A673 (cell line): ENCODE results near the gene ADAM12. TPM values are rescaled to one million over a fixed set of nuclear protein-coding genes. Genes with fewer than 3 reads are reported as not detected.

ENCODE experiments used
- BruUV-seq: library from RNA; stranded (reverse); fragments of 400-500 nt; replicated peaks from 2 replicates; lab custom pipeline; 2021; lab: Mats Ljungman, UMichigan
- CTCF ChIA-PET: fragments of 300-600 bp; sonication (Branson Sonifier 250); formaldehyde crosslinking; loops from one replicate; lab custom pipeline; 2022; ENCODE audit warnings: antibody characterized with exemption; lab: Charles Lee
- POLR2A ChIA-PET: fragments of 300-600 bp; sonication (Branson Sonifier 250); formaldehyde crosslinking; loops from one replicate; lab custom pipeline; 2022; ENCODE audit warnings: antibody characterized with exemption; ENCODE audit not compliant: low non-redundant PET; lab: Charles Lee
- DNase-seq: peaks from one replicate; pipeline ENCODE4 v3.0.0-alpha.2; 2015; ENCODE audit warnings: low spot score
- H3K27ac ChIP-seq: fragments of 200-600 bp; sonication (generic); 2 replicates; pipeline ENCODE4 v1.5.1; 2016; ENCODE audit warnings: mixed run types, low read depth, mild to moderate bottlenecking, mixed read lengths, antibody characterized with exemption, low read length; ENCODE audit not compliant: poor library complexity, severe bottlenecking
- H3K27me3 ChIP-seq: fragments of 200-600 bp; sonication (generic); replicated peaks from 2 replicates; pipeline ENCODE4 v1.6.1; 2017; ENCODE audit warnings: mixed run types, low read depth, mild to moderate bottlenecking, mixed read lengths, antibody characterized with exemption, low read length; ENCODE audit not compliant: insufficient read depth, poor library complexity
- H3K36me3 ChIP-seq: fragments of 200-600 bp; sonication (generic); 2 replicates; pipeline ENCODE4 v1.6.1; 2016; ENCODE audit warnings: mixed run types, mild to moderate bottlenecking, mixed read lengths, antibody characterized with exemption, low read length; ENCODE audit not compliant: insufficient read depth, poor library complexity, severe bottlenecking
- H3K4me1 ChIP-seq: fragments of 200-600 bp; sonication (generic); 2 replicates; pipeline ENCODE4 v1.6.1; 2017; ENCODE audit warnings: mixed run types, mild to moderate bottlenecking, mixed read lengths, antibody characterized with exemption, low read length; ENCODE audit not compliant: insufficient read depth, poor library complexity, severe bottlenecking
- H3K4me3 ChIP-seq: fragments of 200-600 bp; sonication (generic); 2 replicates; pipeline ENCODE4 v1.5.1; 2016; ENCODE audit warnings: low read depth, mixed run types, mild to moderate bottlenecking, mixed read lengths, low read length; ENCODE audit not compliant: poor library complexity, severe bottlenecking
- H3K9me3 ChIP-seq: fragments of 200-600 bp; sonication (generic); 2 replicates; pipeline ENCODE4 v1.6.1; 2016; ENCODE audit warnings: mixed run types, low read depth, mild to moderate bottlenecking, mixed read lengths, antibody characterized with exemption, low read length; ENCODE audit not compliant: poor library complexity, severe bottlenecking
- EZH2 ChIP-seq: fragments of 200-600 bp; sonication (generic); IDR thresholded peaks from 2 replicates; pipeline ENCODE4 v1.6.1; 2017; ENCODE audit warnings: borderline replicate concordance, low read depth, mild to moderate bottlenecking, mixed read lengths, antibody characterized with exemption, low read length; ENCODE audit not compliant: poor library complexity, severe bottlenecking
- intact Hi-C: fragments of 100-400 bp; cut with micrococcal nuclease; formaldehyde crosslinking; loops from one replicate; pipeline ENCODE4 v1.10.0; 2022; ENCODE audit not compliant: unreplicated experiment
- total RNA-seq: library from RNA; stranded (reverse); gene quantifications from 2 replicates; pipeline ENCODE4 v1.2.3, GENCODE V29; 2021
- TF ChIP-seq, protein P1 (sequence below): fragments of 300-800, 200-600 bp; sonication (generic); conservative IDR thresholded peaks from 2 replicates; pipeline ENCODE4 v1.5.1; 2017; ENCODE audit warnings: low read depth, mild to moderate bottlenecking, antibody characterized with exemption, low read length, moderate library complexity, mixed read lengths

The ADAM12 gene
- total RNA-seq, 1 experiment from 2014 or later = 0.17 TPM

DNA sequence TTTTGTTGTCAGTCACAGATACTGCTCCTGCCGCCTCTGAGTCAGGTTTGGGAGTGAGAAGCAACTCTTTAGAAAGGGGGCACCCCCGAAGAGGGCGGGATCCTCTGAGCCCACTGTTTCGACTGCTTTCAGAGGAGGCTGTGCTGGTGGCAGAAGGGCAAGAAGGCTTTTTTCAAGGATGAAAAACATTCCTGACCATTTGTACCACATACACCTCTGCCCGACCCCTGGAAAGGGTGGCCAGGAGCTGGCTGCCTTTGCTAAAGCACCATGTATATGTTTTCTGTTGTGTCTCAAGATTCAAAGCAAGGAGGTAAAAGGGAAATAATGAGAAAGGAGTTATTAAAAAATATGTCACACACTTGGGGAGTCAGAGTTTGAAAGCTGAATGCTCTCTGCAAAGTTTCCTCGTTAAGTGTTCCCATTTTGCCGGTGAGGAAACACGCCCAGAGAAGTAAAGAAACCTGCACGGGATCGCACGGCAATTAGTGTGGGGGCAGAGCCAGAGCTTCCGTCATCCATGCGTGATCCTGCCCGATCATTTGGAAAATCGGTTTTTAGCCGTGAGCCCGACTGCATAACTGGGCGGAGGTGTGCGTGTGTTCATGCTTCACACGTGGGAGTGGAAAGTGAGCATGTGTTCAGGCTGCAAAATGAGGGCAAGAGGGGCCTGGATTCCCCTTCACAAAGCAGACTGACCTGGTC lies 163.2 kb downstream of the ADAM12 start:
- POLR2A ChIA-PET = no interaction called here
- no peaks in the 10 kb centered on the region for H3K36me3 ChIP-seq
- no TSS peak for BruUV-seq
- intact Hi-C loops = no loop called here
- no peaks in the 10 kb centered on the region for H3K27me3 ChIP-seq
- no peak overlapping the region for H3K4me3 ChIP-seq
- TF ChIP-seq EZH2 = no peak
- TF ChIP-seq, protein P1, sequence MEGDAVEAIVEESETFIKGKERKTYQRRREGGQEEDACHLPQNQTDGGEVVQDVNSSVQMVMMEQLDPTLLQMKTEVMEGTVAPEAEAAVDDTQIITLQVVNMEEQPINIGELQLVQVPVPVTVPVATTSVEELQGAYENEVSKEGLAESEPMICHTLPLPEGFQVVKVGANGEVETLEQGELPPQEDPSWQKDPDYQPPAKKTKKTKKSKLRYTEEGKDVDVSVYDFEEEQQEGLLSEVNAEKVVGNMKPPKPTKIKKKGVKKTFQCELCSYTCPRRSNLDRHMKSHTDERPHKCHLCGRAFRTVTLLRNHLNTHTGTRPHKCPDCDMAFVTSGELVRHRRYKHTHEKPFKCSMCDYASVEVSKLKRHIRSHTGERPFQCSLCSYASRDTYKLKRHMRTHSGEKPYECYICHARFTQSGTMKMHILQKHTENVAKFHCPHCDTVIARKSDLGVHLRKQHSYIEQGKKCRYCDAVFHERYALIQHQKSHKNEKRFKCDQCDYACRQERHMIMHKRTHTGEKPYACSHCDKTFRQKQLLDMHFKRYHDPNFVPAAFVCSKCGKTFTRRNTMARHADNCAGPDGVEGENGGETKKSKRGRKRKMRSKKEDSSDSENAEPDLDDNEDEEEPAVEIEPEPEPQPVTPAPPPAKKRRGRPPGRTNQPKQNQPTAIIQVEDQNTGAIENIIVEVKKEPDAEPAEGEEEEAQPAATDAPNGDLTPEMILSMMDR = no peak
- CTCF ChIA-PET = no interaction called here
- no peaks in the 10 kb centered on the region for H3K9me3 ChIP-seq
- H3K27ac ChIP-seq = no peak overlapping the region
- DNase-seq = no peak
- H3K4me1 ChIP-seq = no peaks in the 10 kb centered on the region

DNA sequence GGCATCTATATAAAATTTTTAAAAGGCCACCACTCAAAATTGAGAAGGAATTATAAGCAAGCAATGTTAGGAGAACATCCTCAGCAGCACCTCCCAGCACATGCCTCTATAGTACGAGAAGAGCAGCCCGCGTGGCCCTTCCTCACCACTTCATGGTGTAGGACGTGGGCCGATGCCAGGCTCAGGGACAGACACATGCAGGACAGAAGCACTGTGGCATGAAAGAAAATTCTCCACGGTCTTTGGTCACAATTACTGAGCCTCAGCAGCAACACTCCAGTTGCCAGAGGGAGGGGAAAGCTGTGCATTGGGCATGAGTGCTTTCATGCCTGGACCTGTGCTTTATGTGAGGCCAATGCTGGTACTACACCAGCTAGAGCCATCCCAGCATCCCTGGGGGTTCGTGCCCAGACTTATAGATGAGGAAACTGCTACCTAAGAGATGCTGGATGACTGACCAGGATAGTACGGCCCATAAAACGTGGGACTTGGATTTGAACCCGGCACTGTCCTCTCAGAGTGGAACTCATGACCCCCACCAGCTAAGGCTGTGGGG lies 164.7 kb downstream of the ADAM12 start:
- Histone ChIP-seq H3K27me3 (no peaks in the 10 kb centered on the region), H3K36me3 (no peaks in the 10 kb centered on the region), H3K4me1 (no peaks in the 10 kb centered on the region), H3K9me3 (no peaks in the 10 kb centered on the region), H3K4me3 (no peak overlapping the region), H3K27ac (no peak overlapping the region)
- BruUV-seq = no TSS peak
- intact Hi-C loops = no loop called here
- TF ChIP-seq, protein P1 = no peak
- TF ChIP-seq EZH2 = no peak
- CTCF ChIA-PET = no interaction called here
- POLR2A ChIA-PET = no interaction called here
- DNase-seq = no peak

DNA sequence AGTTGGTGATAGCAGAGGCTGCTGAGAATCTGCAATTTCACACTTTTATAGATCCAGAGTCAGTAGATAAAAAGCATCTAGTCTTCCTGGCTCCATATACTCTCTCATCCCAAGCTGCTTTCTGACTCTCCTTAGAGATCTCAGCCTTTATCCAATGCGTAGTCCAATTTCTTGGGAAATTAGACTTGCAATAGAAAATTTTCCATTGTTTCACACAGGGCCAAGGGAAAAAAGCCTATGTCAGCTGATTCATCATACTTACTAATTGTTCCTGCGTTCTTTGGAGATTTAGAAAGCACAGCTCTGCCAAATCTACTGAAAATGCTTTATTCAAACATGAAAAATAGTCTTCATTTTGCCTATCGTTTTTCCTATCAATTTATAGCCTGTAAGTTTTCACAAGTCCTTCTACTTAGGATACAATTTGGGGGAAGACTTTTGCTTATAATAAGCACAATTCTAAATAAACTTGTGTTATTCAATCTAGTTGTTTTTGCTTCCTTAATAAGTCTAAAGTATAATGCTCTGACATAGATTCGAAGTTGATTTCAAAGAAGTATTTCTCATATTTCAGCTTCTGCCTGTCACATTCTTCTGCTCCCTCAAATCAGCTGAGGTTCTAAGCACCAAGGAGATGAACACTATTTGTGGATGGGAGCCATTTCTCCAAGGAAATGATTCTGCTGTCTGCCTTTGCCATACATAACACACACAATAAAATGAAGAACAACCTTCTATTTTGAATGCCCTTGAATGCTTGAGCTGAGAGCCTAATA lies 165.4 kb downstream of the ADAM12 start:
- no peaks in the 10 kb centered on the region for H3K4me1 ChIP-seq
- BruUV-seq = no TSS peak
- no peaks in the 10 kb centered on the region for H3K9me3 ChIP-seq
- POLR2A ChIA-PET = no interaction called here
- no peaks in the 10 kb centered on the region for H3K27me3 ChIP-seq
- no peak for DNase-seq
- intact Hi-C loops = no loop called here
- CTCF ChIA-PET = no interaction called here
- no peak overlapping the region for H3K27ac ChIP-seq
- TF ChIP-seq EZH2 = no peak
- TF ChIP-seq, protein P1 = no peak
- H3K36me3 ChIP-seq = no peaks in the 10 kb centered on the region
- H3K4me3 ChIP-seq = no peak overlapping the region
